Lung microvascular endothelial cell (primary cell): ENCODE results near the gene PIGK. TPM values are rescaled to one million over a fixed set of nuclear protein-coding genes. Genes with fewer than 3 reads are reported as not detected.

Experiments used
- DNase-seq, 2 donors: peaks; one replicate each; pipeline versions ENCODE4 v3.0.0 to v3.0.0-alpha.2; 2010; ENCODE audit warnings: low read depth in 2 of 2
- total RNA-seq: library from RNA; depleted of rRNA; stranded (reverse); fragments of >200 nt; gene quantifications from 2 replicates; pipeline ENCODE4 v1.2.1, GENCODE V29; 2014

PIGK gene
- total RNA-seq, 1 donor from 2014 or later, result 21.4 TPM

DNA sequence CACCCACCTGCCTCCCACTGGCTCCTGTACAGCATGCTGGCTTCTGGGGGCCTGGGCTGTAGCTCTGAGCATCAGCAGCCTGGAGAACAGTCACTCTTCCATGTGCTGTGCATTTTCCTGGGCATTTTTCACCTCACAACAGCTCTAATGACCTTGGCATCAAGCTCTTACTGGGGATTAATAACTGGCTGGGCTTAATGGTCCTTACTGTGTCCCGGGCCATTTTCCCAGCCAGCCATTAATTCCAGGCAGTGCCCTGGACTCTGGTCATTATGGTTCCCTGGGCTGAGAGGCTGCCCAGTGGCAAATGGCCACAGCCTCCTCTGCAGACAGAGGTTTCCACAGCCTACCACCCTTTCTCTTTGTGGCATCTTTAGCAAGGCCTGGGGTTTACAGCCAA is 180.1 kb downstream of the PIGK start:
- no peak for DNase-seq

Other genes with a start within 250 kb of the PIGK start
- gene AK5, start 62.6 kb upstream of the PIGK start, total RNA-seq, result 20.9 and 21.2 TPM in 2 replicates